Raji (cell line): Measurements from ENCODE around the gene CAPNS2.

Source experiments
- POLR2A ChIP-seq: IDR thresholded peaks from 2 replicates; pipeline ENCODE4 v1.6.1; 2011; ENCODE audit warnings: low read depth, low read length, control low read depth; ENCODE audit not compliant: insufficient read depth

CAPNS2 gene

DNA sequence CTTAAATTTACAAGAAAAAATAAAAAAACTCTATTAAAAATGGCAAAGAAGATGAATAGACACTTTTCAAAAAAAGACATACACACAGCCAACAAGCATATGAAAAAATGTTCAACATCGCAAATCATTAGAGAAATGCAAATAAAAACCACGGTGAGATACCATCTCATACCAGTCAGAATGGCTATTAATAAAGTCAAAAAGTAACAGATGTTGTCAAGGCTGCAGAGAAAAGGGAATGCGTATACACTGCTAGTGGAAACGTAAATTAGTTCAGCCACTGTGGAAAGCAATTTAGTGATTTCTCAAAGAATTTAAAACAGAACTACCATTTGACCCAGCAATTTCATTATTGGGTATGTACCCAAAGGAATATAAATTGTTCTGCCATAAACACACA is 31.4 kb downstream of the CAPNS2 start:
- no peak for TF ChIP-seq POLR2A

GRCh38 chr16:55605754-55606336 is 39.4 kb downstream of the CAPNS2 start:
- TF ChIP-seq POLR2A, result no peak

DNA sequence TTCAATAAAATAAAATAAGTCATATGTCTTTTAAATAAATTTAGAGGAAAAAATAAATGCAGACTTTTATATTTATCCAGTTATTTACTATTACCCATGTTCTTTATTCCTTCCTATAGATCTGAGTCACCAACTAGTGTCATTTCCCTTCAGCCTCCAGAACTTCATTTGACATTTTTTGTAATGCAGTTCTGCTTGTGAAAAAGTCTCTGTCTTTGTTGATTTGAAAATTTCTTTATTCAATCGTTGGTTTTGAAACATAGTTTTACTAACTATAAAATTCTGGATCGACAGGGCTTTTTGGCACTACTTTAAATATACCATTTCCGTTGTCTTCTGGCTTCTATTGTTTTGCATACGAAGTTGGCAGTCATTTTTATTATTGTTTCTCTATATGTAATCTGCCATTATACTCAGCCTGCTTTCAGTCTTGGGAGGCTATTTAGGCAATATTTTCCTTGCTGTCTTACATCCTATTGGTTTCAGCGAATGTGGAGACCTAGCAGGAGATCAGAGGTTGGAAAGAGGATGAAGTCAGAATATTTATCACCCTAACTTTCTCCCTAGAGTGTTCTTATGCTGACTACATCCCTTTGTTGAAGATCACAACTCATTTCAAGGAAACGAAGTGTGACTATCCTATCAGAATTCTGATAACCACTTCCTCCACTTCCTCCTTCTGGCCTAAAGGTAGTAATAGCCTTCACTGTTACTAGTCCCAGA is 47.3 kb downstream of the CAPNS2 start:
- no peak for TF ChIP-seq POLR2A

DNA sequence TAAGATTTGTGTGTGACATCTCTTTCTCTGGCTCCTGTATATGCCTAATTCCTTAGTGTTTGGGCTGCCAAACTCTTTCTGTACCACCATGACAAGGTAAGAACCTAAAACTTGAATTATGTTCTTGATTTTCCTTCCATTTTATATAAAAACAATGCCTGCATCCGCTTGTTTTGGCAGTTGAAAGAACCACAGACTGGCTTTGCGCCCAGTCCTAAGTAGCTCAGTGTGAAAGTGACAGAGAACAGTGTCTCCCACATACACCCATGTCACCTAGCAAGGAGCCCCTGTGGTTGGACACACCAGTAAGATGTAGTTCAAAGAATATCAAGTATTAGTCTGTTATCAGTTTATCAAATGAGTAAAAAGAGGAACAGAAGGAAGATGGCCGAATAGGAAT is 48.6 kb downstream of the CAPNS2 start:
- no peak for TF ChIP-seq POLR2A
